ENCODE data around the gene LMBRD1. TPM values are rescaled to one million over a fixed set of nuclear protein-coding genes. Genes with fewer than 3 reads are reported as not detected.
A peak's percentile ranks its signal among the peaks of the same experiment; 100 is the strongest.

Gene LMBRD1
- total RNA-seq, 3 donors from 2014 or later: 53.4 to 88.7 (median 75.7) TPM

- intact Hi-C loops (cut with DNase I; ENCODE audit: low total_unique reads): no loop called here
- DNase-seq (ENCODE audit: low spot score in 2 of 2): peak; percentile 48 to 66
- no peaks in the 10 kb centered on the region for H3K9me3 ChIP-seq
These were observed 653 bp downstream of the LMBRD1 start for GRCh38 chr6:69796073-69796641.

DNA sequence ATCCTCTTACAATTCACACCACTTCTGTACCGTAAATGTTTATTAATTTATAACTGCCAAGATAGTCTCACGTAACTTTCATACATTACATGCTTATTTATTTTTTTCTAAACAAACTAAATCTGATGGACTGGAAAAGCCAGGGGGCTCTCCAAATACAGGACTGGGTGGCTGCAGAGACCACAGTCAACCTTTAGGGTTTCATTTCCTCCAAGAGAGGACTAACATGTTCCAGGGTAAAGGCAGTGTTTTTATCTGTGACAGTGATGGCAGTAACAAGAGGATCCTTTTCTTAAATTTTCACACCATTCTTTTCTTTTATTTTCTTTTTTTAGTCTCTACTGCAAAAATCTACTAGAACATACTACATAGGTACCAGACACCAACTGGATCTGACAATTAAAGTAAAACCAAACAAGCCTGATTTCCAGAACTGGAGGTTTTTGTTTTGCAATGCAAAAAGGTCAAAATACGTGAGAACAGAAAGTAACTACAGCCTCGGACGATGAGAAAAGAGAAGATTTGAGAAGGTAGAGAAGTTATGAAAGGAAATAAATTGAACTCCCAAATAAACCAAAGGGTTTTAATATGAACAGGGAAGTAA lies 1.2 kb downstream of the LMBRD1 start:
- Histone ChIP-seq H3K27me3 (no peaks in the 10 kb centered on the region), H3K36me3 (no peaks in the 10 kb centered on the region), H3K4me1 (peaks cover 0 to 4% of the 10 kb centered on the region in 2 donors), H3K9me3 (no peaks in the 10 kb centered on the region), H3K4me3 (peak overlapping the region; percentile 62 to 84 (median 74)), H3K27ac (peak overlapping the region; percentile 96 to 99)
- DNase-seq (ENCODE audit: low spot score in 2 of 2): no peak
- no peak for TF ChIP-seq CTCF (IDR thresholded peaks at IDR 0.05)
- TF ChIP-seq POLR2AphosphoS5 (IDR thresholded peaks at IDR 0.05): no peak
- no peak for TF ChIP-seq POLR2A (IDR thresholded peaks at IDR 0.05)
- intact Hi-C loops (cut with DNase I; ENCODE audit: low total_unique reads): no loop called here

More at GRCh38 chr6:69796073-69796641, 653 bp downstream of the LMBRD1 start:
- H3K4me1 ChIP-seq: peaks cover 0 to 4% of the 10 kb centered on the region in 2 donors
- TF ChIP-seq POLR2AphosphoS5 (IDR thresholded peaks at IDR 0.05) (peak in 2 of 3 donors; percentile 15 to 83), CTCF (IDR thresholded peaks at IDR 0.05) (no peak)
- H3K4me3 ChIP-seq: peak overlapping the region; percentile 62 to 84 (median 74)
- peak overlapping the region; percentile 96 to 99 for H3K27ac ChIP-seq
- H3K27me3 ChIP-seq: no peaks in the 10 kb centered on the region
- H3K36me3 ChIP-seq: no peaks in the 10 kb centered on the region

- H3K4me3 ChIP-seq: no peak overlapping the region
- peak overlapping the region; percentile 70 to 82 for H3K27ac ChIP-seq
- no peaks in the 10 kb centered on the region for H3K27me3 ChIP-seq
- intact Hi-C loops (cut with DNase I; ENCODE audit: low total_unique reads): no loop called here
- TF ChIP-seq POLR2AphosphoS5 (IDR thresholded peaks at IDR 0.05) (no peak), CTCF (IDR thresholded peaks at IDR 0.05) (no peak), POLR2A (IDR thresholded peaks at IDR 0.05) (no peak)
- peaks cover 0 to 4% of the 10 kb centered on the region in 2 donors for H3K4me1 ChIP-seq
- peak in 1 of 2 donors; percentile 22 for DNase-seq (ENCODE audit: low spot score in 2 of 2)
- H3K36me3 ChIP-seq: peaks cover 3% of the 10 kb centered on the region
- H3K9me3 ChIP-seq: no peaks in the 10 kb centered on the region
These were observed 4.5 kb downstream of the LMBRD1 start for GRCh38 chr6:69792292-69792691.

GRCh38 chr6:69791065-69791471 lies 5.7 kb downstream of the LMBRD1 start:
- TF ChIP-seq POLR2AphosphoS5 (IDR thresholded peaks at IDR 0.05): no peak
- TF ChIP-seq CTCF (IDR thresholded peaks at IDR 0.05): no peak
- TF ChIP-seq POLR2A (IDR thresholded peaks at IDR 0.05): no peak
- intact Hi-C loops (cut with DNase I; ENCODE audit: low total_unique reads): no loop called here
- H3K4me1 ChIP-seq: peaks cover 0 to 4% of the 10 kb centered on the region in 2 donors

DNA sequence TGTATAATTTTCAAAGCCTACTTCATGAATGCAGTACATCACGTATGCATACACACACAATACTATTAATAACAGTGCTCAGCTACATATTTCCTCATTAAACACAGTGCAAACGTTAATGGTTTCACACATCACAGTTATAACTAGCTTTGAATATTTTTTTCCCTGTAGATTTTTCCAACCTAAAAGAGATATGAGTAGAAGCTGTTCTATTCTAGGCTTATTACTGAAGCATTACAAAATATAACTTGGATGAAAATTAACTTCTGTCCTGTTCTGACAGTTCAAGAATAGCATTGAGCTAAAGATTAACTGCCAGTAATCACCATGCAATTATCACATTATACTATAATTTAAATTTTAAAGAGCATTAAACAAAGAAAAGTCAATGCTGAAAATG lies 6.2 kb downstream of the LMBRD1 start:
- intact Hi-C loops (cut with DNase I; ENCODE audit: low total_unique reads): no loop called here
- H3K27me3 ChIP-seq: no peaks in the 10 kb centered on the region
- TF ChIP-seq POLR2A (IDR thresholded peaks at IDR 0.05): no peak
- TF ChIP-seq CTCF (IDR thresholded peaks at IDR 0.05): no peak
- no peak for TF ChIP-seq POLR2AphosphoS5 (IDR thresholded peaks at IDR 0.05)
- no peak for DNase-seq (ENCODE audit: low spot score in 2 of 2)
- no peak overlapping the region for H3K4me3 ChIP-seq
- no peaks in the 10 kb centered on the region for H3K9me3 ChIP-seq
- H3K36me3 ChIP-seq: peaks cover 3% of the 10 kb centered on the region
- peaks cover 0 to 4% of the 10 kb centered on the region in 2 donors for H3K4me1 ChIP-seq
- H3K27ac ChIP-seq: peak overlapping the region in 1 of 2 donors; percentile 70

More at GRCh38 chr6:69791065-69791471, 5.7 kb downstream of the LMBRD1 start:
- peak overlapping the region in 1 of 3 donors; percentile 14 for H3K4me3 ChIP-seq
- H3K27me3 ChIP-seq: no peaks in the 10 kb centered on the region
- H3K36me3 ChIP-seq: peaks cover 3% of the 10 kb centered on the region
- H3K27ac ChIP-seq: peak overlapping the region; percentile 70 to 82
- no peaks in the 10 kb centered on the region for H3K9me3 ChIP-seq
- DNase-seq (ENCODE audit: low spot score in 2 of 2): no peak
